Prostate gland (tissue), 2 donors: Measurements from ENCODE around the gene TNNI3. TPM values are rescaled to one million over a fixed set of nuclear protein-coding genes. Genes with fewer than 3 reads are reported as not detected.
"Not testable (repeated sequence)": the region's sequence is repeated elsewhere in the genome, so short reads cannot be mapped to it uniquely, and the experiment has no call there.

Source experiments
- DNase-seq: peaks from one replicate; pipeline ENCODE4 v3.0.0-alpha.2; 2019; ENCODE audit warnings: low spot score
- H3K27ac ChIP-seq, 2 donors: fragments of 200-600 bp; sonication (generic); 2 replicates each; pipeline ENCODE4 v1.5.1; 2017 to 2019
- H3K27me3 ChIP-seq: fragments of 200-600 bp; sonication (generic); replicated peaks from 2 replicates; pipeline ENCODE4 v1.5.1; 2019; ENCODE audit not compliant: insufficient read depth
- H3K36me3 ChIP-seq, 2 donors: fragments of 200-600 bp; sonication (generic); 1 replicate in 1 of 2; 2 replicates in 1 of 2; pipeline versions ENCODE4 v1.5.1 to v1.8.1; 2017 to 2019
- H3K4me1 ChIP-seq: fragments of 200-600 bp; sonication (generic); replicated peaks from 2 replicates; pipeline ENCODE4 v1.5.1; 2019
- H3K4me3 ChIP-seq, 2 donors: fragments of 200-600 bp; sonication (generic); 2 replicates each; pipeline ENCODE4 v1.5.1; 2017 to 2019
- H3K9me3 ChIP-seq: fragments of 200-600 bp; sonication (generic); 2 replicates; pipeline ENCODE4 v1.5.1; 2017
- POLR2A ChIP-seq: fragments of 450-650 bp; IDR thresholded peaks from one replicate; pipeline ENCODE4 v1.6.1; 2016; ENCODE audit warnings: antibody characterized with exemption, mild to moderate bottlenecking
- POLR2AphosphoS5 ChIP-seq: sonication (generic); formaldehyde crosslinking; IDR thresholded peaks from one replicate; pipeline ENCODE4 v1.6.1; 2017; ENCODE audit warnings: antibody characterized with exemption
- WGBS: methylation state at CpG from one replicate; pipeline ENCODE4 v1.1.5; 2018; 5-methylcytosine and 5-hydroxymethylcytosine counted together
- intact Hi-C: fragments of 100-400 bp; cut with DNase I; formaldehyde crosslinking; loops from one replicate; pipeline ENCODE4 v1.14.2; 2022
- total RNA-seq, 2 donors: library from RNA; depleted of rRNA; stranded (reverse); fragments of >200 nt; gene quantifications; one replicate each; pipeline ENCODE4 v1.1.0, GENCODE V29; 2016
- TF ChIP-seq, protein P1 (sequence below), 4 experiments: fragments of 200-600 bp in 2 of 4; fragments of 450-650 bp in 2 of 4; sonication (generic) in 2 of 4; IDR thresholded peaks; 1 replicate in 3 of 4; 2 replicates in 1 of 4; pipeline ENCODE4 v1.5.1; 2016 to 2019; ENCODE audit warnings: antibody characterized with exemption in 4 of 4, mild to moderate bottlenecking in 2 of 4, moderate library complexity in 2 of 4

Gene TNNI3
- total RNA-seq, 2 donors from 2014 or later = 12.4 TPM; not detected in 1

DNA sequence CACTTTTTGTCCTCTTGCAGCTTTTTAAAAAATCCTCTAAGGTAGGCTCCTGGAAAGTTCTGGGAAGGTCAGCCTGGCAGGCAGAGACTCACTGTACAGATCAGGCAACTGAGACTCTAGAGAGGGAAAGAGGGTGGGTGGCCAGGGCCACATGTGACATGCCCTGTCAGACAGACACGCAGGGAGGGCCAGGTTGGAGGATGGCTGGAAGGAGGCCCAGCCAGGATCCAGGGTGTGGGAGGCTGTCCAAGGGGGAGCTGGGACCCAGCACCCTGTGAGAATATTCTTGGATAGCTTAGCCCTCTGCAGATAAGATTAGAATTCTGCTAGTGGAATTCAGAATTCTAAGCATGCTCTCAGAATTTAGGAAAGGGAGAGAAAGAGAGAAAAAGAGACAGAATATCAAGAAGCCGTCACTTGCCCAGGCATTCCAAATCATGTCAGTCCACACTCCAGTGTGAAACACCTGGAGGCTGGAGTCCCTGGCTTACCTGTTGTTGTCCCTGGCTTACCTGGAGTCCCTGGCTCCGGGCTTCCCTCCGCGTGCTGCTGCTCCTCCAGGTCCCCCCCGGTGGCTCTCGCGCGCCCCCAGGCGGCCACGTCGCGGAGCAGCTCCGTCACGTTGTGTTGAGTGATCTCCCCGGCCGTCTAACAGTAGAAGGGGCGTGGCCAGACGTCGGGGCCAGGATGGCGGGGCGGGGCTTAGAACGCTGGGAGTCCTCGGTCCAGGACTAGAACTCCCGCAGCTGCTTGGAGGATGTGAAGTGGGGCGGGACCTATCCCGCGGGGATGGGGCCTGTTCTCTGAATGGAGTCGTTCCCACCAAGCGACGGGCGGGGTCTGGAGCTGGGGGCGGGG lies 2.8 kb upstream of the TNNI3 start:
- H3K4me3 ChIP-seq = no peak overlapping the region
- no peak overlapping the region for H3K27ac ChIP-seq
- peaks cover 36% of the 10 kb centered on the region for H3K27me3 ChIP-seq
- no peaks in the 10 kb centered on the region for H3K9me3 ChIP-seq
- no peaks in the 10 kb centered on the region for H3K36me3 ChIP-seq
- peak; percentile 42 for TF ChIP-seq POLR2AphosphoS5
- TF ChIP-seq, protein P1, sequence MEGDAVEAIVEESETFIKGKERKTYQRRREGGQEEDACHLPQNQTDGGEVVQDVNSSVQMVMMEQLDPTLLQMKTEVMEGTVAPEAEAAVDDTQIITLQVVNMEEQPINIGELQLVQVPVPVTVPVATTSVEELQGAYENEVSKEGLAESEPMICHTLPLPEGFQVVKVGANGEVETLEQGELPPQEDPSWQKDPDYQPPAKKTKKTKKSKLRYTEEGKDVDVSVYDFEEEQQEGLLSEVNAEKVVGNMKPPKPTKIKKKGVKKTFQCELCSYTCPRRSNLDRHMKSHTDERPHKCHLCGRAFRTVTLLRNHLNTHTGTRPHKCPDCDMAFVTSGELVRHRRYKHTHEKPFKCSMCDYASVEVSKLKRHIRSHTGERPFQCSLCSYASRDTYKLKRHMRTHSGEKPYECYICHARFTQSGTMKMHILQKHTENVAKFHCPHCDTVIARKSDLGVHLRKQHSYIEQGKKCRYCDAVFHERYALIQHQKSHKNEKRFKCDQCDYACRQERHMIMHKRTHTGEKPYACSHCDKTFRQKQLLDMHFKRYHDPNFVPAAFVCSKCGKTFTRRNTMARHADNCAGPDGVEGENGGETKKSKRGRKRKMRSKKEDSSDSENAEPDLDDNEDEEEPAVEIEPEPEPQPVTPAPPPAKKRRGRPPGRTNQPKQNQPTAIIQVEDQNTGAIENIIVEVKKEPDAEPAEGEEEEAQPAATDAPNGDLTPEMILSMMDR (IDR thresholded peaks at IDR 0.05) = peak; percentile 17 to 76 (median 63)
- no peak for TF ChIP-seq POLR2A
- WGBS = 4% methylated on average over 30 of the region's 33 CpGs
- intact Hi-C loops = no loop called here
- no peaks in the 10 kb centered on the region for H3K4me1 ChIP-seq
- peak; percentile 49 for DNase-seq

DNA sequence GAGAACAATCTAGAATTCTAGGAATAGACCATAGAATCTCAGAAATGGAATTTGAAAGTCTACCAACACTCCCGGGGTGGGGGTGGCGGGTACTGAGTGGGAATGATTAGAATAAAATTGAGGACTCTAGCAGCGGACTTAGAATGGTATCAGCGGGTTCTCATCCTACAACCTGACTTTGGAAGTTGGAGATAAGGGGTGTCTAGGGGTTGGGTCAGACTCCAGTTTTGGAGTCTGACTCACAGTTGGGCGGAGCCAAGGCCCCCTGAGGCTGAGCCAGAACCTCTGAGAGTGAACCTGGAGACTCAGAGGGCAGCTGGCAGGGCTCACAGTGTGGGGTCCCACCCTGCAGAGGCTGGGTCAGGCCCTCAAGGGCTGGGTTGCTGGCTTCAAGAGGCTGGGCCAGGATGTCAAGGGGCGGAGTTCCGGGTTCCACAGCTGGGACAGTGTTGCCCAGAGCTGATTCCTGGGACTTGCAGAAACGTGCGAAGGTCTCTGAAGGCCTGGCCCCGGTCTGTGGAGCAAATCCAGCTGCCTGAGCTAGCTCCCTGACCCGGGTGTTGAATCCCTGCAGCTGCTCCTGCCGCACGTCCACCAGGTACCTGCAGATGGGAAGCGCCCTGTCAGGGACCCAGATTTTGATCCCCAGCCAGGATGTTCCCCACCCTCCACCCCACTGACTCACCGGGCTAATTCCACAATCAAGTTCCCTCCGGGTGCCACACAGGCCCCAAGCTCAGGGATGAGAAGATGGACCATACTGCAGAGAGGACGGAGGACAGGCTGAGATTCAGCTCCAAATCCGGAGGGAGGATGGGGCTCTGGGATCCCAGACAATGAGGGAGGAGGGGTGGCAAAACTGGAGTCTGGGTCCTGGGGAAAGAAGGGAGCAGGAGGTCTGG lies 1.6 kb upstream of the TNNI3 start:
- TF ChIP-seq POLR2AphosphoS5 (no peak), POLR2A (no peak)
- TF ChIP-seq, protein P1 (IDR thresholded peaks at IDR 0.05) = no peak
- Histone ChIP-seq H3K36me3 (no peaks in the 10 kb centered on the region), H3K4me3 (no peak overlapping the region), H3K4me1 (no peaks in the 10 kb centered on the region), H3K27ac (no peak overlapping the region), H3K9me3 (no peaks in the 10 kb centered on the region), H3K27me3 (peaks cover 36% of the 10 kb centered on the region)
- 70% methylated on average over 18 of the region's 18 CpGs for WGBS
- no peak for DNase-seq
- intact Hi-C loops = no loop called here

DNA sequence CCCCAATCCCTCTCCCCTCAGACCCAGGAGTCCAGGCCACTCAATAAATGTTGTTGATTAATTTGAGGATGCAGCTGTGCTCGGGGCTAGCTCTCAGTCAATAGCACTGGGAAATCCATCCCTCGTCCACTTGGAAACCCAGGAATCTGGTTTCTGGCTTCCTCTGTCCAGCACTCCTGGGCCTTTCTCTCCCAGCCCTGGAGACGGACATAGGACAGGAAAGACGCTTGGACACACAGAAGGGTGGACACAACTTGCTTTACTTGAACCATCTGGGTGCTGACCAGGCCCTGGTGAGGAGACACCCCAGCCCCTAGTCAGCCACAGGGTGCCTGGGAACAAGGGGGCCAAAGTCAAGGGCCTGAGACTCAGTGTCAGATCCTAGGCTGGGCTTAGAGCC lies 891 bp upstream of the TNNI3 start:
- Histone ChIP-seq H3K36me3 (no peaks in the 10 kb centered on the region), H3K4me3 (no peak overlapping the region), H3K4me1 (no peaks in the 10 kb centered on the region), H3K9me3 (no peaks in the 10 kb centered on the region), H3K27me3 (peaks cover 36% of the 10 kb centered on the region), H3K27ac (no peak overlapping the region)
- no peak for DNase-seq
- TF ChIP-seq, protein P1 (IDR thresholded peaks at IDR 0.05) = no peak
- TF ChIP-seq POLR2A = no peak
- no peak for TF ChIP-seq POLR2AphosphoS5
- intact Hi-C loops = no loop called here
- 80% methylated on average over 4 of the region's 4 CpGs for WGBS

DNA sequence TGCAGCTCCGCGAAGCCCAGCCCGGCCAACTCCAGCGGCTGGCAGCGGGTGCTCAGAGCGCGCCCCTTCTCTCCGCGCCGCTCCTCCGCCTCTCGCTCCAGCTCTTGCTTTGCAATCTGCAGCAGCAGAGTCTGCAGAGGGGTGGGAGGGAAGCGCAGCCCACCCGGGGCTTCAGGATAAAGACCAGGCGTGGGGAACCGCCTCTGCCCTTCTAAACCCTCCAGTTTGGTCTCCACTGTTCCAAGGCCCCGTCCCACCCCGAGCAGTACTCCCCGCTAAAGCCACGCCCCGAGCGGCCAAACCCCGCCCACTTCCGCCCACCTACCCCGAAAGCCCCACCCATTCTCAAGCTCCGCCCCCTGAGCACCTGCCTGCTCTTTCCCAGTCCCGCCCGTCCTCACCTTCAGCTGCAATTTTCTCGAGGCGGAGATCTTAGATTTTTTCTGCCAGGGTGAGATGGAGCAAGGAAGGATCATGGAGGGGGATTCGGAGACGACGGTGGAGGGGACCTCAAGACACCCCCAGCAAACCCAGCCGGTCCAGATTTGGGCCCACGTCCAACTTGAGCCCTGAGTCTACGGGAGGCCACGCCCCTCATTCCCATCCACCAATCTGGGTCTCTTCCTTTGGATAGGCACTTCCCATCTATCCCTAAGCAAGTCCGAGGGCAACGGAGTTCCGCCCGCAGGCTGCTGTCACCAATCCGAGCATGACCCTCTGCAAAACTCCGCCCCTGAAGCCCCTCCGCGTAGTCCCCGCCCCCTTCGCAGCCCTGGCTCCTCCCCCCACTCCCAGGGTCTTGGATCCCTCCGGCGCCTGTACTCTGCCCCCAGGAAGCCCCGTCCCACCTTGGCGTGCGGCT lies 1.1 kb downstream of the TNNI3 start:
- Histone ChIP-seq H3K27me3 (peaks cover 26% of the 10 kb centered on the region), H3K4me3 (no peak overlapping the region), H3K36me3 (no peaks in the 10 kb centered on the region), H3K4me1 (no peaks in the 10 kb centered on the region), H3K9me3 (no peaks in the 10 kb centered on the region), H3K27ac (no peak overlapping the region)
- TF ChIP-seq POLR2AphosphoS5 (no peak), POLR2A (no peak)
- TF ChIP-seq, protein P1 (IDR thresholded peaks at IDR 0.05) = no peak
- intact Hi-C loops = no loop called here
- 2% methylated on average over 52 of the region's 52 CpGs for WGBS
- DNase-seq = no peak

DNA sequence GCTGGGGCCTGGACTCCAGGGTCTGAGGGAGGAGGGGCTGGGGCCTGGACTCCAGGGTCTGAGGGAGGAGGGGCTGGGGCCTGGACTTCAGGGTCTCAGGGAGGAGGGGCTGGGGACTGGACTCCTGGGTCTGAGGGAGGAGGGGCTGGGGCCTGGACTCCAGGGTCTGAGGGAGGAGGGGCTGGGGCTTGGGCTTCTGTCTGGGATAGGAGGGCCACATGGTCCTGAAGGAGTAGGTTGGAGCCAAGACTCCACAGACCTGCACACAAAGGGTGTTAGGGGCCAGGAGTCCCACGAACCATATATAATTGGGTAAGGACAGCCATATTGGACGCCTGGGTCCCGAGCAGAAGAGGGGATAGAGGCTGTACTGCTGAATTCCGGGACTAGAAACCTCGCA lies 1.7 kb downstream of the TNNI3 start:
- H3K4me1 ChIP-seq, intact Hi-C loops, H3K27ac ChIP-seq, H3K4me3 ChIP-seq, DNase-seq, H3K9me3 ChIP-seq, H3K36me3 ChIP-seq: not testable (repeated sequence)
- 0% methylated on average over 5 of the region's 5 CpGs for WGBS
- H3K27me3 ChIP-seq = peaks cover 20% of the 10 kb centered on the region
